Measurements from ENCODE around the gene PSPH. TPM values are rescaled to one million over a fixed set of nuclear protein-coding genes. Genes with fewer than 3 reads are reported as not detected.

PSPH gene
- total RNA-seq, 4 donors from 2014 or later: 19.3 to 26.7 (median 23.3) TPM

GRCh38 chr7:56009695-56010094 is 41.5 kb downstream of the PSPH start:
- Histone ChIP-seq H3K36me3 (no peaks in the 10 kb centered on the region), H3K9me3 (no peaks in the 10 kb centered on the region), H3K4me3 (replicated peaks in 1 of 3) (no peak overlapping the region), H3K27me3 (no peaks in the 10 kb centered on the region), H3K4me1 (no peaks in the 10 kb centered on the region), H3K27ac (peak overlapping the region; percentile 6 to 48 (median 39))
- peak; percentile 44 to 63 for DNase-seq
- 42 to 48% methylated on average over 7 of the region's 7 CpGs for WGBS, 2 donors
- no peak for TF ChIP-seq POLR2A (IDR thresholded peaks at IDR 0.05)
- TF ChIP-seq CTCF (IDR thresholded peaks at IDR 0.05): no peak
- intact Hi-C loops (cut with DNase I): no loop called here

- no peak for DNase-seq
- no peaks in the 10 kb centered on the region for H3K4me1 ChIP-seq
- TF ChIP-seq CTCF (IDR thresholded peaks at IDR 0.05): no peak
- TF ChIP-seq POLR2A (IDR thresholded peaks at IDR 0.05): no peak
- H3K4me3 ChIP-seq (replicated peaks in 1 of 3): no peak overlapping the region
- no peaks in the 10 kb centered on the region for H3K36me3 ChIP-seq
- no peak overlapping the region for H3K27ac ChIP-seq
- no peaks in the 10 kb centered on the region for H3K9me3 ChIP-seq
- H3K27me3 ChIP-seq: no peaks in the 10 kb centered on the region
- intact Hi-C loops (cut with DNase I): no loop called here
- 90 to 94% methylated on average over 9 of the region's 9 CpGs for WGBS, 2 donors
Measured at GRCh38 chr7:56007891-56008290, 43.4 kb downstream of the PSPH start.

- H3K4me1 ChIP-seq: no peaks in the 10 kb centered on the region
- no peak overlapping the region for H3K27ac ChIP-seq
- 87 to 90% methylated on average over 4 of the region's 4 CpGs for WGBS, 2 donors
- intact Hi-C loops (cut with DNase I): no loop called here
- H3K36me3 ChIP-seq: no peaks in the 10 kb centered on the region
- H3K9me3 ChIP-seq: no peaks in the 10 kb centered on the region
- no peaks in the 10 kb centered on the region for H3K27me3 ChIP-seq
- no peak for TF ChIP-seq POLR2A (IDR thresholded peaks at IDR 0.05)
- TF ChIP-seq CTCF (IDR thresholded peaks at IDR 0.05): no peak
- H3K4me3 ChIP-seq (replicated peaks in 1 of 3): no peak overlapping the region
- no peak for DNase-seq
Measured at GRCh38 chr7:56007167-56007652, 44.0 kb downstream of the PSPH start.

GRCh38 chr7:56003749-56004148 is 47.5 kb downstream of the PSPH start:
- intact Hi-C loops (cut with DNase I): loop anchor here (2.0 kb wide), 1 partner anchor 69 kb away; no protein-coding TSS in a partner anchor
- 70 to 80% methylated on average over 4 of the region's 4 CpGs for WGBS, 2 donors
- no peak for DNase-seq
- Histone ChIP-seq H3K9me3 (no peaks in the 10 kb centered on the region), H3K27me3 (no peaks in the 10 kb centered on the region), H3K27ac (no peak overlapping the region), H3K36me3 (peaks cover 4 to 16% of the 10 kb centered on the region in 2 donors), H3K4me3 (replicated peaks in 1 of 3) (no peak overlapping the region), H3K4me1 (no peaks in the 10 kb centered on the region)
- TF ChIP-seq CTCF (IDR thresholded peaks at IDR 0.05) (no peak), POLR2A (IDR thresholded peaks at IDR 0.05) (no peak)

- no peaks in the 10 kb centered on the region for H3K4me1 ChIP-seq
- no peaks in the 10 kb centered on the region for H3K27me3 ChIP-seq
- no peak overlapping the region for H3K27ac ChIP-seq
- peaks cover 41 to 58% of the 10 kb centered on the region in 2 donors for H3K36me3 ChIP-seq
- DNase-seq: no peak
- intact Hi-C loops (cut with DNase I): no loop called here
- WGBS, 2 donors: 95 to 96% methylated on average over 8 of the region's 8 CpGs
- no peak for TF ChIP-seq CTCF (IDR thresholded peaks at IDR 0.05)
- TF ChIP-seq POLR2A (IDR thresholded peaks at IDR 0.05): no peak
- no peaks in the 10 kb centered on the region for H3K9me3 ChIP-seq
- H3K4me3 ChIP-seq (replicated peaks in 1 of 3): no peak overlapping the region
Measured at GRCh38 chr7:55996856-55997500, 54.3 kb downstream of the PSPH start.
